PFSK-1 (cell line): ENCODE measurements around the gene GOLGA2.

Experiments
- FOXP2 ChIP-seq: optimal IDR thresholded peaks from 2 replicates; pipeline ENCODE3; 2011; ENCODE audit warnings: borderline replicate concordance, control low read depth, inconsistent platforms; ENCODE audit not compliant: insufficient read depth; ENCODE audit errors: extremely low read length, extremely low read depth
- POLR2AphosphoS5 ChIP-seq: IDR thresholded peaks from 2 replicates; pipeline ENCODE4 v1.6.1; 2012; ENCODE audit warnings: low read depth, mild to moderate bottlenecking, control low read depth, low read length, moderate library complexity

DNA sequence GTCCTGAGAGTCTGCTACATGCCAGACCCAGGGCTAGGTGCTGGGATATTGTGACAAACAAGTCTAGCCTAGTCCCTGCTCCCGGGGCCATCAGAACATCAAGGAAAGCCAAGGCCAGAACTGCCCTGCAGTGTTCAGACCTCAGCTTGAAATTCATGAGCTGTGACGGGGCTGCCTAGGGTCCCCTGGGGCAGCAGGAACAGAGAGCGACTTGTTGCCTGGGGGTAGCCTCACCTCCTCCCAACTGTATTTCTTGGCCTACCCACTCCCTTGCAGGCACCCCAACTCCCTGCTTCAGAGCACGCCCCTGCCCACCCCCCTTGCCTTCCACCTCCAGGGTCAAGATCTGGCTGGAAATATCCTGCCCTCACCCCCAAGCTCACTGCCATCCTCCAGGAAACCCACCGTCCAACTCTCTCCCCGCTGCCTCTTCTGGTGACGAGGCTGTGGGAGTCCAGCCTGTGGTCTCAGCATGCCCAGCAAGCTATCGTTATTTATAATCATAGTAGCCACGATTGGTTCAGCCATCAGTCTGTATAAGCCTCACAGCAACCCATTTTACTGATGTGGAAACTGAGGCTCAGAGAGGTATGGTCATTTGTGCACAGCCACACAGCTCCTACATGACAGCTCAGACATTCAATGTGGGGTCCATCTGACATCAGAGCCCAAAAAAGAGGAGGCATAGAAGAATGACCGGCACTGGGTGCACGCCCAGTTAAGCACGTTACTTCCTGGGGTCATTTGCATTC is 61.9 kb downstream of the GOLGA2 start:
- TF ChIP-seq FOXP2: no peak
- TF ChIP-seq POLR2AphosphoS5: no peak
